H1 (cell line): ENCODE data around the gene UNK. TPM values are rescaled to one million over a fixed set of nuclear protein-coding genes. Genes with fewer than 3 reads are reported as not detected.
A peak's percentile ranks its signal among the peaks of the same experiment; 100 is the strongest.
"Not testable (repeated sequence)": the region's sequence is repeated elsewhere in the genome, so short reads cannot be mapped to it uniquely, and the experiment has no call there.

Experiments used
- CTCF ChIA-PET: fragments of 300-600 bp; sonication (Branson Sonifier 250); formaldehyde crosslinking; loops from one replicate; lab custom pipeline; 2021; ENCODE audit not compliant: partially characterized antibody; lab: Charles Lee
- POLR2A ChIA-PET: fragments of 300-600 bp; sonication (Branson Sonifier 250); formaldehyde crosslinking; loops from one replicate; lab custom pipeline; 2021; ENCODE audit warnings: inconsistent platforms; ENCODE audit not compliant: partially characterized antibody; lab: Charles Lee
- DNase-seq, 2 experiments: peaks; one replicate each; pipeline versions ENCODE4 v3.0.0 to v3.0.0-alpha.2; 2010 to 2022; ENCODE audit warnings: low spot score in 2 of 2, low read depth in 1 of 2, mixed read lengths in 1 of 2
- FAIRE-seq: peaks from 2 replicates; lab custom pipeline; 2011; peaks lifted over from hg19 to GRCh38; lab: Jason Lieb, UNC
- H2AFZ ChIP-seq: 2 replicates; pipeline ENCODE4 v1.8.1; 2012; ENCODE audit warnings: low read length, inconsistent platforms
- H2AK5ac ChIP-seq: 2 replicates; pipeline ENCODE4 v1.6.1; 2013; ENCODE audit warnings: low read depth, low read length
- H2BK120ac ChIP-seq: replicated peaks from 2 replicates; pipeline ENCODE3; 2013; ENCODE audit warnings: low read depth, low read length, inconsistent platforms
- H2BK12ac ChIP-seq: 2 replicates; pipeline ENCODE4 v1.6.1; 2013; ENCODE audit warnings: low read depth, low read length
- H2BK15ac ChIP-seq: 2 replicates; pipeline ENCODE4 v1.6.1; 2013; ENCODE audit warnings: low read length
- H2BK20ac ChIP-seq: 2 replicates; pipeline ENCODE4 v1.6.1; 2013; ENCODE audit warnings: low read length
- H2BK5ac ChIP-seq: 2 replicates; pipeline ENCODE4 v1.6.1; 2013; ENCODE audit warnings: low read depth, low read length
- H3K14ac ChIP-seq: 2 replicates; pipeline ENCODE4 v1.6.1; 2013; ENCODE audit warnings: inconsistent platforms; ENCODE audit not compliant: insufficient read length
- H3K18ac ChIP-seq: 2 replicates; pipeline ENCODE4 v1.6.1; 2013; ENCODE audit warnings: low read length; ENCODE audit errors: extremely low read depth
- H3K23ac ChIP-seq: 2 replicates; pipeline ENCODE4 v1.6.1; 2013; ENCODE audit warnings: inconsistent platforms; ENCODE audit not compliant: insufficient read length
- H3K23me2 ChIP-seq: 2 replicates; pipeline ENCODE4 v1.6.1; 2013; ENCODE audit warnings: low read depth, low read length
- H3K27ac ChIP-seq: 2 replicates; pipeline ENCODE4 v1.6.1; 2011; ENCODE audit warnings: low read depth, low read length, inconsistent platforms
- H3K27me3 ChIP-seq, 4 experiments: replicated peaks in 1 of 4; 1 replicate in 1 of 4; 2 replicates in 3 of 4; pipeline versions ENCODE4 v1.6.1 to v1.8.1; 2011 to 2013; ENCODE audit warnings: low read length in 3 of 4, mild to moderate bottlenecking in 3 of 4, inconsistent platforms in 2 of 4, mixed read lengths in 2 of 4, moderate library complexity in 1 of 4; ENCODE audit not compliant: control insufficient read depth in 3 of 4, insufficient read depth in 3 of 4; ENCODE audit errors: extremely low read depth in 1 of 4
- H3K36me3 ChIP-seq, 4 experiments: 2 replicates each; pipeline versions ENCODE4 v1.6.1 to v1.8.1; 2011 to 2013; ENCODE audit warnings: mild to moderate bottlenecking in 4 of 4, low read length in 3 of 4, moderate library complexity in 2 of 4, control low read depth in 1 of 4, inconsistent platforms in 1 of 4; ENCODE audit not compliant: insufficient read depth in 4 of 4, control insufficient read depth in 2 of 4
- H3K4ac ChIP-seq: replicated peaks from 2 replicates; pipeline ENCODE3; 2013; ENCODE audit warnings: low read length, low read depth, mixed read lengths, inconsistent platforms; ENCODE audit not compliant: insufficient read length
- H3K4me1 ChIP-seq, 4 experiments: replicated peaks in 1 of 4; 1 replicate in 1 of 4; 2 replicates in 3 of 4; pipeline versions ENCODE4 v1.6.1 to v1.8.1; 2011 to 2013; ENCODE audit warnings: low read length in 3 of 4, inconsistent platforms in 2 of 4, mixed read lengths in 1 of 4; ENCODE audit not compliant: insufficient read depth in 4 of 4, control insufficient read depth in 3 of 4
- H3K4me2 ChIP-seq, 2 experiments: 2 replicates each; pipeline versions ENCODE4 v1.6.1 to v1.8.1; 2011 to 2013; ENCODE audit warnings: low read depth in 2 of 2, low read length in 2 of 2, control low read depth in 1 of 2, inconsistent platforms in 1 of 2, mild to moderate bottlenecking in 1 of 2; ENCODE audit not compliant: insufficient read depth in 1 of 2
- H3K4me3 ChIP-seq, 4 experiments: fragments of 200-600, 300-600 bp in 1 of 4; sonication (generic), shearing (Covaris generic), sonication (Bioruptor Twin) in 1 of 4; 2 replicates each; pipeline versions ENCODE4 v1.5.1 to v1.8.1; 2011 to 2016; ENCODE audit warnings: low read length in 4 of 4, low read depth in 3 of 4, control low read depth in 2 of 4, inconsistent platforms in 2 of 4, mild to moderate bottlenecking in 2 of 4, mixed read lengths in 1 of 4, moderate library complexity in 1 of 4; ENCODE audit not compliant: insufficient read depth in 2 of 4; ENCODE audit errors: extremely low read depth in 1 of 4
- H3K56ac ChIP-seq: replicated peaks from 2 replicates; pipeline ENCODE3; 2013; ENCODE audit warnings: low read depth, mild to moderate bottlenecking, mixed read lengths, low read length, inconsistent platforms; ENCODE audit not compliant: insufficient read length
- H3K79me1 ChIP-seq: 2 replicates; pipeline ENCODE4 v1.6.1; 2013; ENCODE audit warnings: low read depth, low read length, control low read depth
- H3K79me2 ChIP-seq, 2 experiments: 2 replicates each; pipeline versions ENCODE4 v1.6.1 to v1.8.1; 2012 to 2013; ENCODE audit warnings: low read length in 2 of 2, mild to moderate bottlenecking in 2 of 2, inconsistent platforms in 1 of 2; ENCODE audit not compliant: insufficient read depth in 2 of 2, control insufficient read depth in 1 of 2
- H3K9ac ChIP-seq, 4 experiments: replicated peaks in 1 of 4; 1 replicate in 1 of 4; 2 replicates in 3 of 4; pipeline versions ENCODE4 v1.6.1 to v1.8.1; 2011 to 2013; ENCODE audit warnings: low read depth in 3 of 4, low read length in 3 of 4, control low read depth in 2 of 4, mild to moderate bottlenecking in 2 of 4, moderate library complexity in 2 of 4, inconsistent platforms in 1 of 4; ENCODE audit errors: extremely low read depth in 1 of 4
- H3K9me3 ChIP-seq, 2 experiments: 2 replicates each; pipeline versions ENCODE4 v1.6.1 to v1.8.1; 2012 to 2013; ENCODE audit warnings: mild to moderate bottlenecking in 2 of 2, moderate library complexity in 2 of 2, control low read depth in 1 of 2, inconsistent platforms in 1 of 2, low read depth in 1 of 2, low read length in 1 of 2, mixed read lengths in 1 of 2; ENCODE audit not compliant: insufficient read depth in 2 of 2
- H4K20me1 ChIP-seq, 2 experiments: replicated peaks in 1 of 2; 2 replicates each; pipeline versions ENCODE3 to v1.8.1; 2011 to 2013; ENCODE audit warnings: inconsistent platforms in 2 of 2, low read length in 2 of 2, mild to moderate bottlenecking in 1 of 2; ENCODE audit not compliant: insufficient read depth in 2 of 2, control insufficient read depth in 1 of 2
- H4K5ac ChIP-seq: 2 replicates; pipeline ENCODE4 v1.6.1; 2013; ENCODE audit warnings: low read length, low read depth, mixed read lengths, inconsistent platforms; ENCODE audit not compliant: insufficient read length
- H4K8ac ChIP-seq: 2 replicates; pipeline ENCODE4 v1.8.0; 2013; ENCODE audit warnings: mild to moderate bottlenecking, moderate library complexity, low read length, inconsistent platforms; ENCODE audit not compliant: insufficient read depth; ENCODE audit errors: extremely low read depth
- H4K91ac ChIP-seq: replicated peaks from 2 replicates; pipeline ENCODE3; 2013; ENCODE audit warnings: low read length, mixed read lengths, inconsistent platforms; ENCODE audit not compliant: insufficient read length
- ASH2L ChIP-seq: fragments of 200-600, 300-600 bp; sonication (generic); IDR thresholded peaks from one replicate; pipeline ENCODE4 v1.7.1; 2017; ENCODE audit warnings: low read length
- NANOG ChIP-seq: IDR thresholded peaks from 2 replicates; pipeline ENCODE4 v1.6.1; 2011; ENCODE audit warnings: low read length, low read depth, mild to moderate bottlenecking, inconsistent platforms; ENCODE audit not compliant: insufficient read depth, poor library complexity, severe bottlenecking
- WGBS, 2 experiments: shearing (Covaris generic) in 1 of 2; methylation state at CpG; one replicate each; pipeline versions ENCODE4 v1.1.6 to v1.1.7; 2013 to 2015; ENCODE audit warnings: low lambda C conversion rate in 2 of 2, mixed read lengths in 2 of 2, inconsistent platforms in 1 of 2, low coverage in 1 of 2, missing lambda C conversion rate in 1 of 2; ENCODE audit not compliant: insufficient replicate concordance in 2 of 2, insufficient coverage in 1 of 2, insufficient read length in 1 of 2; ENCODE audit errors: extremely low coverage in 1 of 2, missing lambda C conversion rate in 1 of 2; 5-methylcytosine and 5-hydroxymethylcytosine counted together
- polyA plus RNA-seq, 7 experiments: library from polyadenylated mRNA; depleted of rRNA in 3 of 7; stranded (reverse) in 5 of 7; unstranded in 2 of 7; fragments of >200 nt in 5 of 7; fragments of 200-250 nt in 2 of 7; gene quantifications; 1 replicate in 5 of 7; 2 replicates in 1 of 7; 4 replicates in 1 of 7; pipeline versions ENCODE4 v1.2.1 to v1.2.3, GENCODE V29; 2011 to 2013; ENCODE audit warnings: missing spikeins in 2 of 7, mixed read lengths in 2 of 7
- total RNA-seq: library from RNA; stranded (reverse); fragmentation: NEBNext Ultra II Directional; extraction: Animal tissue kit (Norgen Biotek cat#: 25700); gene quantifications from 2 replicates; pipeline ENCODE4 v1.2.1, GENCODE V29; 2021

The UNK gene
- total and polyA plus RNA-seq, 2 of the 8 experiments (the other 6 are each of a cell fraction or from before 2014, with no cell fraction given): 24.2 to 33.3 TPM

- no peak for TF ChIP-seq NANOG
- TF ChIP-seq ASH2L: no peak
These were observed 79.9 kb downstream of the UNK start (continued) for GRCh38 chr17:75864448-75864871.

GRCh38 chr17:75864887-75865286 is 80.3 kb downstream of the UNK start:
- 86% methylated on average over 4 of the region's 4 CpGs; no CpG with 5 or more reads in 1 of the 2 experiments for WGBS, 2 experiments
- not testable (repeated sequence) for H3K23ac ChIP-seq, H3K4me3 ChIP-seq, H3K27ac ChIP-seq, H3K4me2 ChIP-seq, FAIRE-seq, H3K9me3 ChIP-seq, H3K56ac ChIP-seq, H3K23me2 ChIP-seq, H3K9ac ChIP-seq, H3K79me2 ChIP-seq, H2BK12ac ChIP-seq, H3K18ac ChIP-seq, H3K36me3 ChIP-seq, H2AK5ac ChIP-seq, H3K4me1 ChIP-seq, H4K5ac ChIP-seq, H2AFZ ChIP-seq, H4K20me1 ChIP-seq, H2BK120ac ChIP-seq, H3K4ac ChIP-seq, H3K14ac ChIP-seq, H2BK20ac ChIP-seq, H3K27me3 ChIP-seq, H3K79me1 ChIP-seq, DNase-seq, H4K91ac ChIP-seq, H2BK5ac ChIP-seq
- CTCF ChIA-PET: interaction anchor here (0.6 to 27.2 kb wide), 9 partner anchors 9 to 1973 kb away, joined by 3 to 563 read pairs (median 4); partner anchors contain the start of gene TRIM47
- Histone ChIP-seq H4K8ac (0 out of 2 replicates have a peak overlapping the region, but pooled peaks have one; percentile 89), H2BK15ac (0 out of 2 replicates have a peak overlapping the region, but pooled peaks have one; percentile 18)
- POLR2A ChIA-PET: interaction anchor here (0.6 to 1.1 kb wide), 2 partner anchors 10 to 39 kb away, joined by 3 to 5 read pairs; partner anchors contain the start of gene WBP2
